Astrocyte (in vitro differentiated cells and primary cell): Measurements from ENCODE around the gene ARID4B.

ENCODE experiments used
- CTCF ChIP-seq: IDR thresholded peaks from 2 replicates; pipeline ENCODE4 v1.5.1; 2011; ENCODE audit warnings: low read depth, mild to moderate bottlenecking, inconsistent platforms, low read length, moderate library complexity; ENCODE audit not compliant: insufficient read depth
- EZH2 ChIP-seq: IDR thresholded peaks from 2 replicates; pipeline ENCODE4 v1.6.1; 2012; ENCODE audit warnings: mild to moderate bottlenecking, low read length, inconsistent platforms; ENCODE audit not compliant: insufficient read depth

- TF ChIP-seq CTCF (no peak), EZH2 (no peak)
Measured at GRCh38 chr1:235329139-235329902, 1.3 kb upstream of the ARID4B start.
